Common myeloid progenitor, CD34-positive (primary cell): ENCODE measurements around the gene BCO2.
A peak's percentile ranks its signal among the peaks of the same experiment; 100 is the strongest.

Experiments used
- CTCF ChIA-PET: fragments of 350-600 bp; sonication (Branson Sonifier 250); formaldehyde crosslinking; loops from one replicate; lab custom pipeline; 2021; ENCODE audit warnings: antibody characterized with exemption; lab: Charles Lee
- POLR2A ChIA-PET: fragments of 350-600 bp; sonication (Branson Sonifier 250); formaldehyde crosslinking; loops from one replicate; lab custom pipeline; 2021; ENCODE audit warnings: antibody characterized with exemption; lab: Charles Lee
- DNase-seq, 3 donors: peaks; one replicate each; pipeline versions ENCODE4 v3.0.0 to v3.0.0-alpha.2; 2013
- H3K27ac ChIP-seq, 2 experiments: 1 replicate in 1 of 2; 2 replicates in 1 of 2; pipeline ENCODE4 v1.7.0; 2013; ENCODE audit warnings: inconsistent platforms in 2 of 2, low read length in 2 of 2, mild to moderate bottlenecking in 2 of 2, low read depth in 1 of 2, moderate library complexity in 1 of 2; ENCODE audit not compliant: severe bottlenecking in 2 of 2, insufficient read depth in 1 of 2, poor library complexity in 1 of 2
- H3K27me3 ChIP-seq, 5 experiments: replicated peaks in 2 of 5; 1 replicate in 3 of 5; 2 replicates in 2 of 5; pipeline versions ENCODE4 v1.6.1 to v1.7.0; 2013; ENCODE audit warnings: low read length in 4 of 5, mild to moderate bottlenecking in 2 of 5, moderate library complexity in 2 of 5, inconsistent platforms in 1 of 5; ENCODE audit not compliant: insufficient read depth in 5 of 5, control insufficient read depth in 4 of 5
- H3K36me3 ChIP-seq, 4 experiments: 1 replicate in 2 of 4; 2 replicates in 2 of 4; pipeline versions ENCODE4 v1.6.1 to v1.7.0; 2013; ENCODE audit warnings: low read length in 3 of 4, control low read depth in 1 of 4, mild to moderate bottlenecking in 1 of 4; ENCODE audit not compliant: control insufficient read depth in 4 of 4, insufficient read depth in 4 of 4
- H3K4me1 ChIP-seq, 4 experiments: 1 replicate in 3 of 4; 2 replicates in 1 of 4; pipeline versions ENCODE4 v1.6.1 to v1.7.1; 2013; ENCODE audit warnings: low read length in 3 of 4, mild to moderate bottlenecking in 3 of 4, control low read depth in 1 of 4, inconsistent platforms in 1 of 4, moderate library complexity in 1 of 4; ENCODE audit not compliant: control insufficient read depth in 4 of 4, insufficient read depth in 4 of 4; ENCODE audit errors: control extremely low read depth in 1 of 4
- H3K4me3 ChIP-seq, 7 experiments: 1 replicate in 4 of 7; 2 replicates in 3 of 7; pipeline versions ENCODE4 v1.5.1 to v1.7.0; 2013; ENCODE audit warnings: mild to moderate bottlenecking in 7 of 7, low read length in 6 of 7, moderate library complexity in 6 of 7, inconsistent platforms in 2 of 7, low read depth in 2 of 7, control low read depth in 1 of 7; ENCODE audit not compliant: insufficient read depth in 4 of 7, control insufficient read depth in 1 of 7; ENCODE audit errors: extremely low read depth in 1 of 7
- H3K9me3 ChIP-seq, 5 experiments: 1 replicate in 4 of 5; 2 replicates in 1 of 5; pipeline versions ENCODE4 v1.6.1 to v1.7.1; 2013; ENCODE audit warnings: low read length in 4 of 5, mild to moderate bottlenecking in 2 of 5, inconsistent platforms in 1 of 5, low read depth in 1 of 5, moderate library complexity in 1 of 5; ENCODE audit not compliant: control insufficient read depth in 4 of 5, insufficient read depth in 2 of 5; ENCODE audit errors: control extremely low read depth in 1 of 5
- WGBS: methylation state at CpG from one replicate; pipeline ENCODE4 v1.1.5; 2013; ENCODE audit not compliant: insufficient coverage; 5-methylcytosine and 5-hydroxymethylcytosine counted together

BCO2 gene

DNA sequence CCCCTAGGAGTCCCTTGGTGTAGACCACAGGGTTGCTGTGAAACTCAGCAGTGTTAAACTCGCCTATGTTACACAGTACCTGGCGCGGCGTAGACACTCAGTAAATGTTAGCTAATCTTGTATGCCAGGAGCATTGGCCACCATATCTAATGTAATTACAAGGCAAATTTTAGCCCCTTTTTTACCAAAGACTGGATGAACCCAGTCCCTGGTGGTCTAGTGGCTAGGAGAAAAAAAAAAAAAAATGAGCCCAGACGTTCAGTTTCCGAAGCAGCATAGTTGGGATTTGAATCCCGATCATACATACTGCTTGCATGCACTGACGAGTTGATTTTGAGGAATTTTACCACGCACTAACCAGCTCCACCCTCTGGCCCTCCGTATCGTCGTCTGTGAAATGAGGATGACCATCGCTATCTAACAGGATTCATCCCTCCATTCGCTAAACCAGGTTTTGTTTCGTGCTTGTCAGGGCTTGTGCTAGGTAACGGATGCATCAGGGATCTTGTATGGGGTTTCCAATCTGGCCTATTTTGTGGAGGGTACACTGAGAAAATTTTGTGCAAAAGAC is 51.6 kb downstream of the BCO2 start:
- H3K36me3 ChIP-seq = peaks cover 3 to 31% (median 17%) of the 10 kb centered on the region in 4 experiments
- H3K27ac ChIP-seq = peak overlapping the region; percentile 92 to 98
- 16% methylated on average over 10 of the region's 16 CpGs for WGBS
- H3K27me3 ChIP-seq = no peaks in the 10 kb centered on the region
- H3K9me3 ChIP-seq = no peaks in the 10 kb centered on the region
- H3K4me1 ChIP-seq = peaks cover 5 to 18% (median 12%) of the 10 kb centered on the region in 4 experiments
- ChIA-PET CTCF (interaction anchor here (1.8 to 17.1 kb wide), 2 partner anchors 34 to 57 kb away, joined by 3 to 246 read pairs; no protein-coding TSS in a partner anchor), POLR2A (interaction anchor here (1.2 kb wide), 1 partner anchor 108 kb away, joined by 4 read pairs; no protein-coding TSS in a partner anchor)
- peak overlapping the region; percentile 72 to 97 (median 84) for H3K4me3 ChIP-seq
- DNase-seq = no peak

DNA sequence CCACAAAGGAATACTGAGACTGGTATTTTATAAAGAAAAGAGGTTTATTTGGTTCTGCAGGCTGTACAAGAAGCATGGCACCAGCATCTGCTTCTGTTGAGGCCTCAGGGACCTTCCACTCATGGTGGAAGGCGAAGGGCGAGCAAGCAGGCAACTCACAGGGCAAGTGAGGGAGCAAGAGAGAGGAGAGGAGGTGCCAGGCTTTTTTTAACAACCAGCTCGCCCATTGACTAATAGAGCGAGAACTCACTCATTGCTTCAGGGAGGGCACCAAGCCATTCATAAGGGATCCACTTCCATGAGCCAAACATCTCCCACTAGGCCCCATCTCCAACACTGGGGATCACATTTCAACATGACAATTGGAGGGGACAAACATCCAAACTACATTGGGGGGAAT is 52.2 kb downstream of the BCO2 start:
- H3K27me3 ChIP-seq = no peaks in the 10 kb centered on the region
- H3K4me3 ChIP-seq = peak overlapping the region in 6 of 7 experiments; percentile 72 to 89 (median 84)
- peaks cover 3 to 33% (median 17%) of the 10 kb centered on the region in 4 experiments for H3K36me3 ChIP-seq
- peak overlapping the region in 1 of 2 experiments; percentile 98 for H3K27ac ChIP-seq
- DNase-seq = no peak
- CTCF ChIA-PET = interaction anchor here (1.8 to 17.1 kb wide), 2 partner anchors 34 to 56 kb away, joined by 3 to 246 read pairs; no protein-coding TSS in a partner anchor
- 89% methylated on average over 4 of the region's 4 CpGs for WGBS
- H3K9me3 ChIP-seq = no peaks in the 10 kb centered on the region
- peaks cover 5 to 18% (median 12%) of the 10 kb centered on the region in 4 experiments for H3K4me1 ChIP-seq
- POLR2A ChIA-PET = no interaction called here

DNA sequence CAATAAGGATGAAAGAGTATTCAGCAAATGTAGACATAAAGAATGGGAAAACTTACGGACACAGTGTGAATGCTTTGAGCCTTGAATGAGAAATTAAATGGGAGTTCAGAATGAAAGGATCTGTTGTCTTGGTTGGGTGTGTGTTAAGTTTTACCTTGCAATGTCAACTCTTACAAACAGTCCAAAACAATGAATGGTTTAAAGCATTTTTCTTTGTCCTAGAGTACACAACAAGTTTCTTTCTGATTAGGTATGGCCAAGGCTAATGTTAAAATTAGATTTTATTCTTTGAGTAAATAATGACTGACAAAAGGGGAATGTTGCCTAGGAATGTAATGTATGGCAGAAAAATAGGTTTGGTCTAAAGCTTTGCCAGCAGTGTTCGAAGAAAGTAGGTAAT is 53.4 kb downstream of the BCO2 start:
- peaks cover 3 to 41% (median 20%) of the 10 kb centered on the region in 4 experiments for H3K36me3 ChIP-seq
- ChIA-PET POLR2A (interaction anchor here (0.7 kb wide), 1 partner anchor 319 kb away, joined by 4 read pairs; no protein-coding TSS in a partner anchor), CTCF (interaction anchor here (17.1 kb wide), 1 partner anchor 55 kb away, joined by 246 read pairs; no protein-coding TSS in a partner anchor)
- DNase-seq = no peak
- H3K27ac ChIP-seq = no peak overlapping the region
- no peaks in the 10 kb centered on the region for H3K9me3 ChIP-seq
- no peak overlapping the region for H3K4me3 ChIP-seq
- 100% methylated on average over 1 of the region's 2 CpGs for WGBS
- peaks cover 5 to 17% (median 11%) of the 10 kb centered on the region in 4 experiments for H3K4me1 ChIP-seq
- H3K27me3 ChIP-seq = no peaks in the 10 kb centered on the region

DNA sequence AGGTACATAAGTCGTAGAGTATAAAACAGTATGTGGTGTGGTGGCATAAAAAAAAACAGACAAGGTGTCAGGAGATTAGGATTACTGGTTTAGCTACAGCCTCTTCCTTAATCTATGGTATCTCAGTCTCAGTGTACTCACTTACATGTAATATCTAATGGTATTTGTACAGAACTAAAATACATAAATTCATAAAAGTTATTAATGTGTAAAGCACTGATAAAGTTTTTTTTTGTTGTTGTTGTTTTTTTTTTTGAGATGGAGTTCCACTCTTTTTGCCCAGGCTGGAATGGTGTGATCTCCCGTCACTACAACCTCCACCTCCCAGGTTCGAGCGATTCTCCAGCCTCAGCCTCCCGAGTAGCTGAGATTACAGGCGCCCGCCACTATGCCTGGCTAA is 53.8 kb downstream of the BCO2 start:
- DNase-seq = no peak
- ChIA-PET CTCF (interaction anchor here (1.1 to 17.1 kb wide), 2 partner anchors 8 to 55 kb away, joined by 4 to 246 read pairs; no protein-coding TSS in a partner anchor), POLR2A (interaction anchor here (0.7 kb wide), 1 partner anchor 319 kb away, joined by 4 read pairs; no protein-coding TSS in a partner anchor)
- Histone ChIP-seq H3K36me3 (peaks cover 3 to 45% (median 22%) of the 10 kb centered on the region in 4 experiments), H3K4me1 (peaks cover 5 to 17% (median 11%) of the 10 kb centered on the region in 4 experiments), H3K9me3 (no peaks in the 10 kb centered on the region), H3K4me3 (no peak overlapping the region), H3K27ac (no peak overlapping the region), H3K27me3 (no peaks in the 10 kb centered on the region)
- WGBS = 100% methylated on average over 1 of the region's 7 CpGs

DNA sequence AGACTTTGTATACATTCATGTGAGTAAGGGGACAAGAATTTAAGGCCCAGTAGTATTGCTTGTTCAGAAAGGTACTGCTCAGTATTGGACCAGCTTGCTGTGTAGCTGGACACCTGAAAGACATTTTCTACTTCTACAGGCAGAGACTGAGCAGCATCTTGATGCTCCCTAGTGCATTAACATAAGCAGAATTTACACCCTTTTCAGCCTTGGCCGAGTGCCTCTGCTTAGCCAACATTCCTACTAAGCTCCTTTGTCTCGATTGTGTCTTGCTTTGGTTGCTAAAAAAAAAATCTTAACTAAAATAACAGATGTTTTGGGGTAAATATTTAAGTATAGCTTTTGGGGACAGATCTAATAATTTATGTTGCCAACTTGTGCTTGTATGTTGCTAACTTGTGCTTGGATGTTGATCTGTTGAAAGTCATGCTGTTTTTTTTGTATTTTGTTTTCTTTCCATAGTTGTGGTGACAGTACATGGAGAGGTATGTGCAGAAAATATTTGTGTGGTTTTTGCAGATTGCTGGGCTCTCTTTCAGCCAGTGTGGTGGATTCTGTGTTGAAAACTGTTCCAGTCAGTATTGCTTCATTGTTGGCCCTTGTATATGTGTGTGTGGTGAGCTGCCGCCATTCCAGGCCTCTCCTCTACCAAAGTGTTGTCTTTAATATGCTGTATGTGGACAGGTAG is 54.6 kb downstream of the BCO2 start:
- H3K4me1 ChIP-seq = peaks cover 5 to 17% (median 11%) of the 10 kb centered on the region in 4 experiments
- CTCF ChIA-PET = interaction anchor here (1.1 to 17.1 kb wide), 3 partner anchors 8 to 54 kb away, joined by 4 to 246 read pairs (median 8); no protein-coding TSS in a partner anchor
- no CpG with 5 or more reads among the region's 3 CpGs for WGBS
- peaks cover 3 to 45% (median 23%) of the 10 kb centered on the region in 4 experiments for H3K36me3 ChIP-seq
- H3K27me3 ChIP-seq = no peaks in the 10 kb centered on the region
- no peaks in the 10 kb centered on the region for H3K9me3 ChIP-seq
- POLR2A ChIA-PET = no interaction called here
- no peak overlapping the region for H3K4me3 ChIP-seq
- no peak overlapping the region for H3K27ac ChIP-seq
- no peak for DNase-seq

DNA sequence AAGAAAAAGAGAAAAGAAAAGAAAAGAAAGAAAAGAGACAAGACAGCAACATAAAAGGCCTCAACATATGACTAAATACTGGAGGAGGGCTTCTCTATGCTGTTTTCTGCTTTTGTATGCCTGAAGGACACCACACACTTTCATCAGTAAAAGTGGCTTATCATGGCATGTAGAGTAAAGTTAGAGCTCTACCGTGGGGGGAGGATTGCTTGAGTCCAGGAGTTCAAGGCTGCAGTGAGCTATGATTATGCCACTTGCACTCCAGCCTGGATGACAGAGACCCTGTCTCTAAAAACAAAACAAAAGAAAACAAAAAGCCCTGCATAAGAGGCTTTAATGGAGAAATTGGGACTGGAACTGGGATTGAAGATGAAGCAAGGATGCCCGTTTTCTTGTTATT is 56.6 kb downstream of the BCO2 start:
- Histone ChIP-seq H3K9me3 (no peaks in the 10 kb centered on the region), H3K27me3 (no peaks in the 10 kb centered on the region), H3K4me3 (no peak overlapping the region), H3K27ac (no peak overlapping the region), H3K36me3 (peaks cover 9 to 62% (median 35%) of the 10 kb centered on the region in 4 experiments), H3K4me1 (peaks cover 3 to 9% (median 7%) of the 10 kb centered on the region in 4 experiments)
- ChIA-PET CTCF (interaction anchor here (1.1 to 1.7 kb wide), 4 partner anchors 11 to 105 kb away, joined by 4 to 8 read pairs (median 5); no protein-coding TSS in a partner anchor), POLR2A (no interaction called here)
- no peak for DNase-seq
- 100% methylated on average over 1 of the region's 2 CpGs for WGBS
